Liver (tissue), 9 donors: ENCODE measurements around the gene LAMA2. TPM values are rescaled to one million over a fixed set of nuclear protein-coding genes. Genes with fewer than 3 reads are reported as not detected.

Source experiments
- DNase-seq: peaks from one replicate; pipeline ENCODE4 v3.0.0-alpha.2; 2017; ENCODE audit warnings: low spot score
- H3K27ac ChIP-seq, 2 donors: one replicate each; pipeline ENCODE4 v1.7.0; 2013; ENCODE audit warnings: inconsistent platforms in 2 of 2, low read length in 2 of 2, control low read depth in 1 of 2, low read depth in 1 of 2, mild to moderate bottlenecking in 1 of 2
- H3K27me3 ChIP-seq, 4 donors: one replicate each; pipeline versions ENCODE4 v1.6.1 to v1.7.0; 2013; ENCODE audit warnings: low read length in 3 of 4, inconsistent platforms in 1 of 4, mild to moderate bottlenecking in 1 of 4, moderate library complexity in 1 of 4; ENCODE audit not compliant: control insufficient read depth in 4 of 4, insufficient read depth in 4 of 4
- H3K36me3 ChIP-seq, 4 donors: one replicate each; pipeline versions ENCODE4 v1.6.1 to v1.7.0; 2013; ENCODE audit warnings: low read length in 3 of 4, mild to moderate bottlenecking in 3 of 4, low read depth in 1 of 4, moderate library complexity in 1 of 4; ENCODE audit not compliant: control insufficient read depth in 4 of 4, insufficient read depth in 3 of 4
- H3K4me1 ChIP-seq, 4 donors: one replicate each; pipeline versions ENCODE4 v1.6.1 to v1.7.0; 2013; ENCODE audit warnings: low read length in 3 of 4, mild to moderate bottlenecking in 3 of 4, moderate library complexity in 1 of 4; ENCODE audit not compliant: control insufficient read depth in 4 of 4, insufficient read depth in 4 of 4
- H3K4me3 ChIP-seq, 3 donors: one replicate each; pipeline versions ENCODE4 v1.6.1 to v1.7.0; 2013; ENCODE audit warnings: low read length in 3 of 3, control low read depth in 1 of 3, low read depth in 1 of 3, mild to moderate bottlenecking in 1 of 3
- H3K9ac ChIP-seq, 2 donors: one replicate each; pipeline ENCODE4 v1.7.0; 2013; ENCODE audit warnings: low read length in 2 of 2, mild to moderate bottlenecking in 2 of 2, moderate library complexity in 2 of 2, control low read depth in 1 of 2, low read depth in 1 of 2
- H3K9me3 ChIP-seq, 4 donors: one replicate each; pipeline versions ENCODE4 v1.6.1 to v1.7.0; 2013; ENCODE audit warnings: low read length in 3 of 4; ENCODE audit not compliant: control insufficient read depth in 4 of 4
- EGR1 ChIP-seq, 2 donors: IDR thresholded peaks; 2 replicates each; pipeline ENCODE4 v1.6.1; 2016 to 2018; ENCODE audit warnings: antibody characterized with exemption in 2 of 2, low read depth in 2 of 2
- FOXA1 ChIP-seq: IDR thresholded peaks from 2 replicates; pipeline ENCODE4 v1.6.1; 2016; ENCODE audit warnings: antibody characterized with exemption
- FOXA2 ChIP-seq: IDR thresholded peaks from 2 replicates; pipeline ENCODE4 v1.6.1; 2016; ENCODE audit warnings: antibody characterized with exemption
- GABPA ChIP-seq, 2 donors: IDR thresholded peaks in 1 of 2; conservative IDR thresholded peaks in 1 of 2; 2 replicates each; pipeline ENCODE4 v1.6.1; 2016; ENCODE audit warnings: antibody characterized with exemption in 2 of 2, mild to moderate bottlenecking in 1 of 2, moderate library complexity in 1 of 2
- HNF4A ChIP-seq, 2 donors: conservative IDR thresholded peaks; 2 replicates each; pipeline ENCODE4 v1.6.1; 2016; ENCODE audit warnings: antibody characterized with exemption in 2 of 2, mild to moderate bottlenecking in 2 of 2
- HNF4G ChIP-seq: IDR thresholded peaks from 2 replicates; pipeline ENCODE4 v1.6.1; 2016; ENCODE audit warnings: antibody characterized with exemption
- JUND ChIP-seq, 2 donors: IDR thresholded peaks; 2 replicates each; pipeline ENCODE4 v1.6.1; 2016; ENCODE audit warnings: antibody characterized with exemption in 2 of 2
- NR2F2 ChIP-seq: IDR thresholded peaks from 2 replicates; pipeline ENCODE4 v1.6.1; 2016; ENCODE audit warnings: antibody characterized with exemption
- RAD21 ChIP-seq, 2 donors: IDR thresholded peaks; 2 replicates each; pipeline ENCODE4 v1.6.1; 2016; ENCODE audit warnings: antibody characterized with exemption in 2 of 2, mild to moderate bottlenecking in 2 of 2
- RXRA ChIP-seq, 2 donors: IDR thresholded peaks; 2 replicates each; pipeline ENCODE4 v1.6.1; 2017 to 2018; ENCODE audit warnings: antibody characterized with exemption in 2 of 2, mild to moderate bottlenecking in 1 of 2
- SP1 ChIP-seq: IDR thresholded peaks from 2 replicates; pipeline ENCODE4 v1.6.1; 2018; ENCODE audit warnings: antibody characterized with exemption, mild to moderate bottlenecking
- TAF1 ChIP-seq: conservative IDR thresholded peaks from 2 replicates; pipeline ENCODE4 v1.6.1; 2016; ENCODE audit warnings: antibody characterized with exemption, mild to moderate bottlenecking
- YY1 ChIP-seq: IDR thresholded peaks from 2 replicates; pipeline ENCODE4 v1.6.1; 2016; ENCODE audit warnings: antibody characterized with exemption, mild to moderate bottlenecking
- ZBTB33 ChIP-seq: IDR thresholded peaks from 2 replicates; pipeline ENCODE4 v1.6.1; 2016; ENCODE audit warnings: antibody characterized with exemption
- WGBS: extraction: QIAGEN DNeasy Blood & Tissue Kit; methylation state at CpG from one replicate; pipeline ENCODE4 v1.1.7; 2013; 5-methylcytosine and 5-hydroxymethylcytosine counted together
- polyA plus RNA-seq, 2 donors: library from polyadenylated mRNA; stranded (reverse) in 1 of 2; unstranded in 1 of 2; fragments of 200-250 nt in 1 of 2; fragments of >200 nt in 1 of 2; fragmentation: Nextera tagmentation in 1 of 2; extraction: Ambion mirVana in 1 of 2; gene quantifications; one replicate each; pipeline versions ENCODE4 v1.2.1 to v1.2.3, GENCODE V29; 2013 to 2015
- total RNA-seq, 2 donors: library from RNA; depleted of rRNA; stranded (reverse); fragments of >200 nt; gene quantifications; one replicate each; pipeline ENCODE4 v1.2.3, GENCODE V29; 2014
- TF ChIP-seq, protein P1 (sequence below): IDR thresholded peaks from 2 replicates; pipeline ENCODE4 v1.6.1; 2016; ENCODE audit warnings: antibody characterized with exemption
- TF ChIP-seq, protein P2 (sequence below): IDR thresholded peaks from 2 replicates; pipeline ENCODE4 v1.6.1; 2016; ENCODE audit warnings: antibody characterized with exemption
- TF ChIP-seq, protein P3 (sequence below): fragments of 150-350 bp; IDR thresholded peaks from 2 replicates; pipeline ENCODE4 v1.5.1; 2017; ENCODE audit warnings: improper control_type of control experiment, low read depth, low read length; ENCODE audit not compliant: missing input control
- TF ChIP-seq, protein P4 (sequence below): IDR thresholded peaks from 2 replicates; pipeline ENCODE4 v1.6.1; 2016; ENCODE audit warnings: antibody characterized with exemption, mild to moderate bottlenecking
- donor health status: healthy.
- donor health status: healthy.
- donor health status: healthy.
- donor health status: healthy.
- donor health status: healthy.

LAMA2 gene
- total and polyA plus RNA-seq, 4 donors = 1.3 to 17.0 (median 3.0) TPM

DNA sequence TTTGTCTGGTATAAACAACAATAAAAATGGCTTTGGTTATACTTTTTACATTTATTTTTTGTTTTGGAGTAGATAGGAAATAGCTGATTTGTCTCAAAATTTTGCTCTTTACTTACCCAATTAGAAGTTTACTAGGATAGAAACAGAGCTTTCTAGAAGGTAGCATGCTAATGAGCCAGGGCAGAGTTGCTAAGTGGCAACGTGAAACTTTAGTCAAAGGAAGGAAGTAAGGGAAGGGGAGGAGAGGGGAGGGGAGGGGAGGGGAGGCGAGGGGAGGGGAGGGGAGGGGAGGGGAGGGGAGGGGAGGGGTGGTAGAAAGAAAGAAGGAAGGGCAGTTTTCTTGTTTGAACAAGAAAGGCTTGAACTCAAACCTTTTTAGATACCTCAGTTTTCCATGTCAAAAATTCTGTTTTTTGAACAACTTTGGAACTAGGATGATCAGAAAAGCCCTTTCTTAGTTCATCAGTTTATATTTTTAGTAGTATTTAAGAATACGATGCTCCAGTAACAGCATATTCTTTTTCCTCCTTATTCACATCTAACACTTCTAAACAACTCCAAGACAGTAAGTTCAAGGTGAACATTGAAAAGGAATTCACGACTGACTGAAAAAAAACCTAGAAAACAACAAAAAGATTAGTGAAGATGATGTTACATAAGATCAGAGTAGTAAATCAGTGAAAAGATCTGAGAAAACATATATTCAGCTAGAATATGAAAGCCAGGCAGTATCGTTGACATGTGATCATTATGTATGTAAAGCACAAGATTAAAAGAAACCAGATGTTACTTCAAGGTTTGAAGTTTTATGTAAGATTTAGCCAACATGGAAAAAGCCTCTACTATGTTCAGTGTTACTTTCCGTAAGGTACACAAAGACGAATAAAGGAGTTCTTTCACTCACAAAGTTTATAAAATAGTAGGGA, 563.6 kb downstream of the LAMA2 start (continued):
- TF ChIP-seq TAF1 (no peak), FOXA1 (no peak), EGR1 (IDR thresholded peaks at IDR 0.05; ENCODE audit: low read depth in 2 of 2) (no peak), RAD21 (IDR thresholded peaks at IDR 0.05) (no peak), YY1 (no peak)
- TF ChIP-seq, protein P1, sequence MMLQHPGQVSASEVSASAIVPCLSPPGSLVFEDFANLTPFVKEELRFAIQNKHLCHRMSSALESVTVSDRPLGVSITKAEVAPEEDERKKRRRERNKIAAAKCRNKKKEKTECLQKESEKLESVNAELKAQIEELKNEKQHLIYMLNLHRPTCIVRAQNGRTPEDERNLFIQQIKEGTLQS = no peak
- TF ChIP-seq, protein P2, sequence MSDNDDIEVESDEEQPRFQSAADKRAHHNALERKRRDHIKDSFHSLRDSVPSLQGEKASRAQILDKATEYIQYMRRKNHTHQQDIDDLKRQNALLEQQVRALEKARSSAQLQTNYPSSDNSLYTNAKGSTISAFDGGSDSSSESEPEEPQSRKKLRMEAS = no peak

DNA sequence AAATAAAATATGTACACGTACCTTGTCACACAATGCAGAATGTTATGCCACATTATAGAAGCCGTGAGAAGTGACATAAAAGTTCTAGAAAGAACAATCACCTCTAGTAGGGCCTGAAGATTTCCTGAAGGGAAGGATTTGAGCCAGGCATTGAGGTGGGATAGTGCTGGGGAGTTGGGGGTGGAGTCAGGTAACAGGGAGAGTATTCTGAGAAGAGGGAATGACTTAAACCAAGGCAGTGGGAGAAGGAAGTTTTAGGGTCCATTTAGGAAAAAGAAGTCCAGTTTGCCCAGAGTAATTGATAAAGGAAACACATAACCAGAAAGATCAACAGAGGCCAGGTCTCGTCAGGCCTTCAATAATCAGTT, 564.2 kb downstream of the LAMA2 start:
- no peak overlapping the region for H3K9ac ChIP-seq
- no peaks in the 10 kb centered on the region for H3K36me3 ChIP-seq
- H3K27me3 ChIP-seq = no peaks in the 10 kb centered on the region
- TF ChIP-seq EGR1 (IDR thresholded peaks at IDR 0.05; ENCODE audit: low read depth in 2 of 2) = no peak
- no peak for TF ChIP-seq GABPA (IDR thresholded peaks at IDR 0.05 in 1 of 2, conservative IDR thresholded peaks at IDR 0.05 in 1 of 2)
- no peak for TF ChIP-seq FOXA2
- no peak for TF ChIP-seq SP1
- TF ChIP-seq HNF4A (conservative IDR thresholded peaks at IDR 0.05) = no peak
- no peak for TF ChIP-seq RXRA (IDR thresholded peaks at IDR 0.05)
- TF ChIP-seq JUND (IDR thresholded peaks at IDR 0.05) = no peak
- TF ChIP-seq HNF4G = no peak
- no peak for TF ChIP-seq NR2F2
- TF ChIP-seq, protein P2 = no peak
- TF ChIP-seq YY1 = no peak
- no peak for TF ChIP-seq ZBTB33
- no peak for TF ChIP-seq FOXA1
- TF ChIP-seq RAD21 (IDR thresholded peaks at IDR 0.05) = no peak
- TF ChIP-seq, protein P1 = no peak
- TF ChIP-seq, protein P3, sequence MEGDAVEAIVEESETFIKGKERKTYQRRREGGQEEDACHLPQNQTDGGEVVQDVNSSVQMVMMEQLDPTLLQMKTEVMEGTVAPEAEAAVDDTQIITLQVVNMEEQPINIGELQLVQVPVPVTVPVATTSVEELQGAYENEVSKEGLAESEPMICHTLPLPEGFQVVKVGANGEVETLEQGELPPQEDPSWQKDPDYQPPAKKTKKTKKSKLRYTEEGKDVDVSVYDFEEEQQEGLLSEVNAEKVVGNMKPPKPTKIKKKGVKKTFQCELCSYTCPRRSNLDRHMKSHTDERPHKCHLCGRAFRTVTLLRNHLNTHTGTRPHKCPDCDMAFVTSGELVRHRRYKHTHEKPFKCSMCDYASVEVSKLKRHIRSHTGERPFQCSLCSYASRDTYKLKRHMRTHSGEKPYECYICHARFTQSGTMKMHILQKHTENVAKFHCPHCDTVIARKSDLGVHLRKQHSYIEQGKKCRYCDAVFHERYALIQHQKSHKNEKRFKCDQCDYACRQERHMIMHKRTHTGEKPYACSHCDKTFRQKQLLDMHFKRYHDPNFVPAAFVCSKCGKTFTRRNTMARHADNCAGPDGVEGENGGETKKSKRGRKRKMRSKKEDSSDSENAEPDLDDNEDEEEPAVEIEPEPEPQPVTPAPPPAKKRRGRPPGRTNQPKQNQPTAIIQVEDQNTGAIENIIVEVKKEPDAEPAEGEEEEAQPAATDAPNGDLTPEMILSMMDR = no peak
- TF ChIP-seq, protein P4, sequence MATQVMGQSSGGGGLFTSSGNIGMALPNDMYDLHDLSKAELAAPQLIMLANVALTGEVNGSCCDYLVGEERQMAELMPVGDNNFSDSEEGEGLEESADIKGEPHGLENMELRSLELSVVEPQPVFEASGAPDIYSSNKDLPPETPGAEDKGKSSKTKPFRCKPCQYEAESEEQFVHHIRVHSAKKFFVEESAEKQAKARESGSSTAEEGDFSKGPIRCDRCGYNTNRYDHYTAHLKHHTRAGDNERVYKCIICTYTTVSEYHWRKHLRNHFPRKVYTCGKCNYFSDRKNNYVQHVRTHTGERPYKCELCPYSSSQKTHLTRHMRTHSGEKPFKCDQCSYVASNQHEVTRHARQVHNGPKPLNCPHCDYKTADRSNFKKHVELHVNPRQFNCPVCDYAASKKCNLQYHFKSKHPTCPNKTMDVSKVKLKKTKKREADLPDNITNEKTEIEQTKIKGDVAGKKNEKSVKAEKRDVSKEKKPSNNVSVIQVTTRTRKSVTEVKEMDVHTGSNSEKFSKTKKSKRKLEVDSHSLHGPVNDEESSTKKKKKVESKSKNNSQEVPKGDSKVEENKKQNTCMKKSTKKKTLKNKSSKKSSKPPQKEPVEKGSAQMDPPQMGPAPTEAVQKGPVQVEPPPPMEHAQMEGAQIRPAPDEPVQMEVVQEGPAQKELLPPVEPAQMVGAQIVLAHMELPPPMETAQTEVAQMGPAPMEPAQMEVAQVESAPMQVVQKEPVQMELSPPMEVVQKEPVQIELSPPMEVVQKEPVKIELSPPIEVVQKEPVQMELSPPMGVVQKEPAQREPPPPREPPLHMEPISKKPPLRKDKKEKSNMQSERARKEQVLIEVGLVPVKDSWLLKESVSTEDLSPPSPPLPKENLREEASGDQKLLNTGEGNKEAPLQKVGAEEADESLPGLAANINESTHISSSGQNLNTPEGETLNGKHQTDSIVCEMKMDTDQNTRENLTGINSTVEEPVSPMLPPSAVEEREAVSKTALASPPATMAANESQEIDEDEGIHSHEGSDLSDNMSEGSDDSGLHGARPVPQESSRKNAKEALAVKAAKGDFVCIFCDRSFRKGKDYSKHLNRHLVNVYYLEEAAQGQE = no peak
- TF ChIP-seq TAF1 = no peak
- no peaks in the 10 kb centered on the region for H3K4me1 ChIP-seq
- WGBS = 81% methylated on average over 3 of the region's 3 CpGs
- no peak for DNase-seq
- H3K27ac ChIP-seq = no peak overlapping the region
- no peaks in the 10 kb centered on the region for H3K9me3 ChIP-seq
- H3K4me3 ChIP-seq = no peak overlapping the region
